Lung (tissue), 12 donors: Measurements from ENCODE around the gene NRG3. TPM values are rescaled to one million over a fixed set of nuclear protein-coding genes. Genes with fewer than 3 reads are reported as not detected.

Source experiments
- ATAC-seq: fragments of 200-7000 bp; cut with Tn5 transposase; one replicate; pipeline ENCODE4 v1.9.1; 2020; ENCODE audit warnings: moderate number of reproducible peaks; ENCODE audit not compliant: insufficient read depth, low FRiP score
- DNase-seq, 3 donors: peaks; one replicate each; pipeline ENCODE4 v3.0.0-alpha.2; 2013 to 2017
- H3K27ac ChIP-seq, 2 donors: one replicate each; pipeline ENCODE4 v1.5.1; 2013; ENCODE audit warnings: mild to moderate bottlenecking in 2 of 2, moderate library complexity in 2 of 2, control low read depth in 1 of 2, inconsistent platforms in 1 of 2, low read depth in 1 of 2, low read length in 1 of 2
- H3K27me3 ChIP-seq, 3 donors: one replicate each; pipeline ENCODE4 v1.5.1; 2013; ENCODE audit warnings: low read length in 2 of 3; ENCODE audit not compliant: control insufficient read depth in 3 of 3, insufficient read depth in 3 of 3
- H3K36me3 ChIP-seq, 4 donors: one replicate each; pipeline ENCODE4 v1.5.1; 2013; ENCODE audit warnings: low read length in 4 of 4, mild to moderate bottlenecking in 1 of 4, moderate library complexity in 1 of 4; ENCODE audit not compliant: control insufficient read depth in 4 of 4, insufficient read depth in 4 of 4
- H3K4me1 ChIP-seq, 5 donors: one replicate each; pipeline ENCODE4 v1.5.1; 2013; ENCODE audit warnings: low read length in 5 of 5, mild to moderate bottlenecking in 2 of 5, moderate library complexity in 1 of 5; ENCODE audit not compliant: control insufficient read depth in 5 of 5, insufficient read depth in 5 of 5
- H3K4me3 ChIP-seq: one replicate; pipeline ENCODE4 v1.5.1; 2013; ENCODE audit warnings: mild to moderate bottlenecking, control low read depth, moderate library complexity
- H3K9ac ChIP-seq, 2 donors: one replicate each; pipeline ENCODE4 v1.5.1; 2013; ENCODE audit warnings: low read length in 2 of 2, control low read depth in 1 of 2; ENCODE audit not compliant: insufficient read depth in 1 of 2
- H3K9me3 ChIP-seq, 4 donors: one replicate each; pipeline ENCODE4 v1.5.1; 2013; ENCODE audit warnings: low read length in 3 of 4, mild to moderate bottlenecking in 1 of 4, moderate library complexity in 1 of 4; ENCODE audit not compliant: control insufficient read depth in 4 of 4, insufficient read depth in 3 of 4
- WGBS, 2 donors: extraction: QIAGEN DNeasy Blood & Tissue Kit; methylation state at CpG; one replicate each; pipeline ENCODE4 v1.1.7; 2013; 5-methylcytosine and 5-hydroxymethylcytosine counted together
- polyA plus RNA-seq, 2 donors: library from polyadenylated mRNA; stranded (reverse); fragments of 200-250 nt; gene quantifications; one replicate each; pipeline ENCODE4 v1.2.1, GENCODE V29; 2013
- total RNA-seq, 2 donors: library from RNA; depleted of rRNA in 1 of 2; stranded (reverse); fragments of >200 nt in 1 of 2; gene quantifications; one replicate each; pipeline ENCODE4 v1.2.1, GENCODE V29; 2014 to 2021
- TF ChIP-seq, protein P1 (sequence below): IDR thresholded peaks from 2 replicates; pipeline ENCODE4 v1.5.1; 2012; ENCODE audit warnings: mild to moderate bottlenecking; ENCODE audit errors: control extremely low read depth, extremely low read depth
- donor health status: control.
- donor health status: control.
- donor health status: Bipolar disorder and iron deficiency.
- donor health status: healthy.
- donor health status: DM: yes; HTN: yes; CAD: no.

NRG3 gene
- total and polyA plus RNA-seq, 4 donors = 0.49 to 2.0 (median 0.84) TPM

- no peak for DNase-seq
- no peak overlapping the region for H3K27ac ChIP-seq
- H3K4me3 ChIP-seq = no peak overlapping the region
- TF ChIP-seq, protein P1, sequence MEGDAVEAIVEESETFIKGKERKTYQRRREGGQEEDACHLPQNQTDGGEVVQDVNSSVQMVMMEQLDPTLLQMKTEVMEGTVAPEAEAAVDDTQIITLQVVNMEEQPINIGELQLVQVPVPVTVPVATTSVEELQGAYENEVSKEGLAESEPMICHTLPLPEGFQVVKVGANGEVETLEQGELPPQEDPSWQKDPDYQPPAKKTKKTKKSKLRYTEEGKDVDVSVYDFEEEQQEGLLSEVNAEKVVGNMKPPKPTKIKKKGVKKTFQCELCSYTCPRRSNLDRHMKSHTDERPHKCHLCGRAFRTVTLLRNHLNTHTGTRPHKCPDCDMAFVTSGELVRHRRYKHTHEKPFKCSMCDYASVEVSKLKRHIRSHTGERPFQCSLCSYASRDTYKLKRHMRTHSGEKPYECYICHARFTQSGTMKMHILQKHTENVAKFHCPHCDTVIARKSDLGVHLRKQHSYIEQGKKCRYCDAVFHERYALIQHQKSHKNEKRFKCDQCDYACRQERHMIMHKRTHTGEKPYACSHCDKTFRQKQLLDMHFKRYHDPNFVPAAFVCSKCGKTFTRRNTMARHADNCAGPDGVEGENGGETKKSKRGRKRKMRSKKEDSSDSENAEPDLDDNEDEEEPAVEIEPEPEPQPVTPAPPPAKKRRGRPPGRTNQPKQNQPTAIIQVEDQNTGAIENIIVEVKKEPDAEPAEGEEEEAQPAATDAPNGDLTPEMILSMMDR = no peak
- 87 to 89% methylated on average over 3 of the region's 3 CpGs for WGBS, 2 donors
- ATAC-seq = no peak
- no peaks in the 10 kb centered on the region for H3K27me3 ChIP-seq
- peaks cover 0 to 4% (median 0%) of the 10 kb centered on the region in 4 donors for H3K9me3 ChIP-seq
- no peaks in the 10 kb centered on the region for H3K36me3 ChIP-seq
- no peak overlapping the region for H3K9ac ChIP-seq
- H3K4me1 ChIP-seq = no peaks in the 10 kb centered on the region
Measured at GRCh38 chr10:82680608-82681007, 805.6 kb downstream of the NRG3 start.

- H3K9ac ChIP-seq = no peak overlapping the region
Measured at GRCh38 chr10:82683945-82684344, 809.0 kb downstream of the NRG3 start.

GRCh38 chr10:82685087-82685486, 810.1 kb downstream of the NRG3 start:
- Histone ChIP-seq H3K27me3 (no peaks in the 10 kb centered on the region), H3K36me3 (no peaks in the 10 kb centered on the region), H3K9ac (no peak overlapping the region), H3K4me3 (no peak overlapping the region), H3K9me3 (no peaks in the 10 kb centered on the region), H3K27ac (no peak overlapping the region), H3K4me1 (no peaks in the 10 kb centered on the region)
- TF ChIP-seq, protein P1 = no peak
- 75 to 76% methylated on average over 2 of the region's 2 CpGs for WGBS, 2 donors
- no peak for ATAC-seq
- no peak for DNase-seq

More at GRCh38 chr10:82683945-82684344, 809.0 kb downstream of the NRG3 start:
- TF ChIP-seq, protein P1 = no peak
- Histone ChIP-seq H3K36me3 (no peaks in the 10 kb centered on the region), H3K27ac (no peak overlapping the region), H3K4me1 (no peaks in the 10 kb centered on the region), H3K27me3 (no peaks in the 10 kb centered on the region), H3K4me3 (no peak overlapping the region), H3K9me3 (no peaks in the 10 kb centered on the region)
- 84 to 86% methylated on average over 4 of the region's 4 CpGs for WGBS, 2 donors
- ATAC-seq = no peak
- DNase-seq = no peak

DNA sequence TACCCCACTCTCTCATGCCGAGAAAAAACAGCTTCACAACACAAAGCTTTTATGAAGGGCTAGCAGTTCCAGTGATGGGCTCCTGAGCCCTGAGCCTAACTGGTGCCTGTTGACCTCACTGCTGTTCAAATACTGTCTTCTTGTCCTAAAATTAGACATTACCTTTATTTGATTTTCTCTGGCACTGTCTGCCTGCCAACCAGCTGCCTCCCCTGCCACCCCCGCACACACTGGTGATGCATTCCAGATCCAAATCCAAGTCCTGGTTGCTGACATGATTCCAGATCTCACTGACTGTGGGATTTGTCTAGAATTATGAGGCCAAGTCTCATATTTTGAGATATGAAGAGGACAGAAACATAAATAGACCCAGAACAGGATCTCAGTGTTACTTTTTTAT, 816.2 kb downstream of the NRG3 start:
- no peaks in the 10 kb centered on the region for H3K36me3 ChIP-seq
- no peak overlapping the region for H3K27ac ChIP-seq
- TF ChIP-seq, protein P1 = no peak
- DNase-seq = no peak
- WGBS, 2 donors = 90 to 94% methylated on average over 2 of the region's 2 CpGs
- no peak overlapping the region for H3K4me3 ChIP-seq
- peaks cover 0 to 8% (median 2%) of the 10 kb centered on the region in 4 donors for H3K9me3 ChIP-seq
- no peaks in the 10 kb centered on the region for H3K4me1 ChIP-seq
- no peak overlapping the region for H3K9ac ChIP-seq
- no peaks in the 10 kb centered on the region for H3K27me3 ChIP-seq
- no peak for ATAC-seq
